GM23338 (cell line): Measurements from ENCODE around the gene SRPK2. TPM values are rescaled to one million over a fixed set of nuclear protein-coding genes. Genes with fewer than 3 reads are reported as not detected.

Experiments
- ATAC-seq: fragments of 200-7000 bp; cut with Tn5 transposase; 3 replicates; pipeline ENCODE4 v1.9.1; 2020
- DNase-seq: peaks from one replicate; pipeline ENCODE4 v3.0.0-alpha.2; 2015; ENCODE audit warnings: low spot score
- H2AFZ ChIP-seq: fragments of 200-600 bp; sonication (generic); 2 replicates; pipeline ENCODE4 v1.8.0; 2016; ENCODE audit warnings: antibody characterized with exemption, mild to moderate bottlenecking, moderate library complexity
- H3F3A ChIP-seq: fragments of 200-600 bp; sonication (generic); replicated peaks from 2 replicates; pipeline ENCODE4 v1.8.0; 2017; ENCODE audit warnings: antibody characterized with exemption, mixed run types, low read depth
- H3K27ac ChIP-seq: fragments of 200-600 bp; sonication (generic); 2 replicates; pipeline ENCODE4 v1.6.1; 2016; ENCODE audit warnings: low read depth
- H3K27me3 ChIP-seq: fragments of 200-600 bp; sonication (generic); 2 replicates; pipeline ENCODE4 v1.8.0; 2016; ENCODE audit warnings: mild to moderate bottlenecking, mixed run types, moderate library complexity; ENCODE audit not compliant: insufficient read depth
- H3K36me3 ChIP-seq: fragments of 200-600 bp; sonication (generic); 2 replicates; pipeline ENCODE4 v1.8.0; 2016; ENCODE audit warnings: mild to moderate bottlenecking; ENCODE audit not compliant: insufficient read depth
- H3K4me1 ChIP-seq: fragments of 200-600 bp; sonication (generic); 2 replicates; pipeline ENCODE4 v1.8.0; 2016; ENCODE audit warnings: mild to moderate bottlenecking, moderate library complexity; ENCODE audit not compliant: insufficient read depth
- H3K4me2 ChIP-seq: fragments of 200-600 bp; sonication (generic); 2 replicates; pipeline ENCODE4 v1.7.1; 2017; ENCODE audit warnings: mixed run types
- H3K4me3 ChIP-seq: fragments of 200-600 bp; sonication (generic); 2 replicates; pipeline ENCODE4 v1.6.1; 2016; ENCODE audit warnings: mixed run types
- H3K79me2 ChIP-seq: fragments of 200-600 bp; sonication (generic); replicated peaks from 2 replicates; pipeline ENCODE4 v1.8.0; 2017; ENCODE audit warnings: mild to moderate bottlenecking; ENCODE audit not compliant: insufficient read depth
- H3K9me2 ChIP-seq: fragments of 200-600 bp; sonication (generic); 2 replicates; pipeline ENCODE4 v1.8.0; 2017; ENCODE audit not compliant: insufficient read depth
- H4K20me1 ChIP-seq: fragments of 200-600 bp; sonication (generic); replicated peaks from 2 replicates; pipeline ENCODE4 v1.8.0; 2017; ENCODE audit warnings: mild to moderate bottlenecking; ENCODE audit not compliant: insufficient read depth
- H3K27ac Mint-ChIP-seq: 2 replicates; pipeline ENCODE4 v1.8.0; 2020; ENCODE audit warnings: inconsistent platforms, mild to moderate bottlenecking, moderate library complexity, mixed read lengths
- H3K27me3 Mint-ChIP-seq: 3 replicates; pipeline ENCODE4 v1.8.0; 2022; ENCODE audit warnings: low read depth, mild to moderate bottlenecking, moderate library complexity, mixed read lengths, inconsistent platforms; ENCODE audit not compliant: insufficient read depth, poor library complexity
- H3K36me3 Mint-ChIP-seq: 3 replicates; pipeline ENCODE4 v1.8.0; 2021; ENCODE audit warnings: low read depth, mild to moderate bottlenecking, inconsistent platforms, moderate library complexity, mixed read lengths
- H3K4me1 Mint-ChIP-seq: 3 replicates; pipeline ENCODE4 v1.8.0; 2020; ENCODE audit warnings: mild to moderate bottlenecking, inconsistent platforms, mixed read lengths
- H3K4me3 Mint-ChIP-seq: 3 replicates; pipeline ENCODE4 v1.8.0; 2021; ENCODE audit warnings: moderate library complexity, mild to moderate bottlenecking, inconsistent platforms, mixed read lengths
- H3K9me3 Mint-ChIP-seq: 3 replicates; pipeline ENCODE4 v1.8.0; 2020; ENCODE audit warnings: moderate library complexity, mild to moderate bottlenecking, inconsistent platforms, mixed read lengths
- CREB1 ChIP-seq: fragments of 250-450 bp; sonication (Bioruptor Pico); IDR thresholded peaks from 2 replicates; pipeline ENCODE4 v1.5.0; 2020; ENCODE audit warnings: low read depth, mild to moderate bottlenecking, moderate library complexity
- CTCF ChIP-seq, 2 experiments: fragments of 200-600 bp in 1 of 2; sonication (generic) in 1 of 2; conservative IDR thresholded peaks; 2 replicates each; pipeline versions ENCODE4 v1.5.1 to v1.6.1; 2016 to 2017; ENCODE audit warnings: antibody characterized with exemption in 2 of 2, low read depth in 2 of 2, mild to moderate bottlenecking in 2 of 2, moderate library complexity in 1 of 2
- POLR2AphosphoS5 ChIP-seq: IDR thresholded peaks from 2 replicates; pipeline ENCODE4 v1.6.1; 2016; ENCODE audit warnings: antibody characterized with exemption, low read depth
- REST ChIP-seq: IDR thresholded peaks from one replicate; pipeline ENCODE4 v1.6.1; 2018; ENCODE audit warnings: antibody characterized with exemption; ENCODE audit not compliant: unreplicated experiment
- STAT1 ChIP-seq: IDR thresholded peaks from one replicate; pipeline ENCODE4 v1.6.1; 2016; ENCODE audit warnings: antibody characterized with exemption; ENCODE audit not compliant: unreplicated experiment
- ZNF331 ChIP-seq: fragments of 250-450 bp; sonication (Bioruptor Pico); IDR thresholded peaks from 2 replicates; pipeline ENCODE4 v1.5.0; 2020; ENCODE audit warnings: low read depth, mild to moderate bottlenecking, moderate library complexity
- ZNF462 ChIP-seq: fragments of 250-450 bp; sonication (Bioruptor Pico); IDR thresholded peaks from 2 replicates; pipeline ENCODE4 v1.5.0; 2020; ENCODE audit warnings: mild to moderate bottlenecking, moderate library complexity
- polyA plus RNA-seq: library from polyadenylated mRNA; unstranded; fragments of >200 nt; fragmentation: Nextera tagmentation; extraction: Ambion mirVana; gene quantifications from 2 replicates; pipeline ENCODE4 v1.2.1, GENCODE V29; 2016
- total RNA-seq: library from RNA; depleted of rRNA; stranded (reverse); fragments of >200 nt; shearing (Covaris generic); gene quantifications from 2 replicates; pipeline ENCODE4 v1.2.3, GENCODE V29; 2014
- TF ChIP-seq, protein P1 (sequence below): IDR thresholded peaks from 2 replicates; pipeline ENCODE4 v1.6.1; 2016; ENCODE audit warnings: antibody characterized with exemption

The SRPK2 gene
- total and polyA plus RNA-seq, 2 experiments from 2014 or later = 66.3 to 91.5 TPM

GRCh38 chr7:105278565-105278964 is 110.2 kb downstream of the SRPK2 start:
- Mint-ChIP-seq H3K27me3 (peaks cover 4% of the 10 kb centered on the region), H3K9me3 (no peaks in the 10 kb centered on the region), H3K27ac (no peak overlapping the region), H3K4me3 (no peak overlapping the region), H3K4me1 (peaks cover 21% of the 10 kb centered on the region), H3K36me3 (no peaks in the 10 kb centered on the region)
- Histone ChIP-seq H2AFZ (no peak overlapping the region), H3K4me3 (no peak overlapping the region), H3K79me2 (peaks cover 94% of the 10 kb centered on the region), H3F3A (no peaks in the 10 kb centered on the region), H4K20me1 (peaks cover 15% of the 10 kb centered on the region), H3K27me3 (no peaks in the 10 kb centered on the region), H3K4me2 (no peak overlapping the region), H3K36me3 (no peaks in the 10 kb centered on the region), H3K4me1 (peaks cover 21% of the 10 kb centered on the region), H3K9me2 (no peaks in the 10 kb centered on the region), H3K27ac (no peak overlapping the region)
- DNase-seq (no peak), ATAC-seq (no peak)
- TF ChIP-seq ZNF462 (CRISPR knock-in tag) = no peak

- no peak overlapping the region for H3K27ac Mint-ChIP-seq
- Histone ChIP-seq H3K9me2 (no peaks in the 10 kb centered on the region), H3K27me3 (no peaks in the 10 kb centered on the region), H3K4me3 (no peak overlapping the region), H3K36me3 (no peaks in the 10 kb centered on the region), H3F3A (no peaks in the 10 kb centered on the region), H3K79me2 (peaks cover 90% of the 10 kb centered on the region), H2AFZ (no peak overlapping the region), H3K27ac (no peak overlapping the region), H3K4me2 (no peak overlapping the region), H4K20me1 (peaks cover 9% of the 10 kb centered on the region; the same call in 1 of the 2 replicates), H3K4me1 (peaks cover 21% of the 10 kb centered on the region)
- peaks cover 7% of the 10 kb centered on the region for H3K27me3 Mint-ChIP-seq
- ATAC-seq (no peak), DNase-seq (no peak)
- peaks cover 20% of the 10 kb centered on the region for H3K4me1 Mint-ChIP-seq
- no peaks in the 10 kb centered on the region for H3K9me3 Mint-ChIP-seq
- no peak overlapping the region for H3K4me3 Mint-ChIP-seq
- H3K36me3 Mint-ChIP-seq = no peaks in the 10 kb centered on the region
- TF ChIP-seq STAT1 = no peak
- no peak for TF ChIP-seq CREB1 (CRISPR knock-in tag)
- TF ChIP-seq ZNF331 = no peak
- TF ChIP-seq CTCF (conservative IDR thresholded peaks at IDR 0.05; ENCODE audit: low read depth in 2 of 2) = no peak
- no peak for TF ChIP-seq POLR2AphosphoS5
- TF ChIP-seq, protein P1, sequence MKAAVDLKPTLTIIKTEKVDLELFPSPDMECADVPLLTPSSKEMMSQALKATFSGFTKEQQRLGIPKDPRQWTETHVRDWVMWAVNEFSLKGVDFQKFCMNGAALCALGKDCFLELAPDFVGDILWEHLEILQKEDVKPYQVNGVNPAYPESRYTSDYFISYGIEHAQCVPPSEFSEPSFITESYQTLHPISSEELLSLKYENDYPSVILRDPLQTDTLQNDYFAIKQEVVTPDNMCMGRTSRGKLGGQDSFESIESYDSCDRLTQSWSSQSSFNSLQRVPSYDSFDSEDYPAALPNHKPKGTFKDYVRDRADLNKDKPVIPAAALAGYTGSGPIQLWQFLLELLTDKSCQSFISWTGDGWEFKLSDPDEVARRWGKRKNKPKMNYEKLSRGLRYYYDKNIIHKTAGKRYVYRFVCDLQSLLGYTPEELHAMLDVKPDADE = no peak
- TF ChIP-seq REST = no peak
Measured at GRCh38 chr7:105277341-105277740, 111.4 kb downstream of the SRPK2 start.
